ENCODE measurements around the gene SLC35E3. TPM values are rescaled to one million over a fixed set of nuclear protein-coding genes. Genes with fewer than 3 reads are reported as not detected.

The SLC35E3 gene
- total and polyA plus RNA-seq, 10 donors: 4.8 to 16.1 (median 6.4) TPM

GRCh38 chr12:68759852-68760251 is 13.9 kb downstream of the SLC35E3 start:
- peak overlapping the region in 1 of 8 donors; percentile 7 for H3K27ac ChIP-seq
- TF ChIP-seq, protein P1, sequence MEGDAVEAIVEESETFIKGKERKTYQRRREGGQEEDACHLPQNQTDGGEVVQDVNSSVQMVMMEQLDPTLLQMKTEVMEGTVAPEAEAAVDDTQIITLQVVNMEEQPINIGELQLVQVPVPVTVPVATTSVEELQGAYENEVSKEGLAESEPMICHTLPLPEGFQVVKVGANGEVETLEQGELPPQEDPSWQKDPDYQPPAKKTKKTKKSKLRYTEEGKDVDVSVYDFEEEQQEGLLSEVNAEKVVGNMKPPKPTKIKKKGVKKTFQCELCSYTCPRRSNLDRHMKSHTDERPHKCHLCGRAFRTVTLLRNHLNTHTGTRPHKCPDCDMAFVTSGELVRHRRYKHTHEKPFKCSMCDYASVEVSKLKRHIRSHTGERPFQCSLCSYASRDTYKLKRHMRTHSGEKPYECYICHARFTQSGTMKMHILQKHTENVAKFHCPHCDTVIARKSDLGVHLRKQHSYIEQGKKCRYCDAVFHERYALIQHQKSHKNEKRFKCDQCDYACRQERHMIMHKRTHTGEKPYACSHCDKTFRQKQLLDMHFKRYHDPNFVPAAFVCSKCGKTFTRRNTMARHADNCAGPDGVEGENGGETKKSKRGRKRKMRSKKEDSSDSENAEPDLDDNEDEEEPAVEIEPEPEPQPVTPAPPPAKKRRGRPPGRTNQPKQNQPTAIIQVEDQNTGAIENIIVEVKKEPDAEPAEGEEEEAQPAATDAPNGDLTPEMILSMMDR (IDR thresholded peaks at IDR 0.05 in 8 of 11, conservative IDR thresholded peaks at IDR 0.05 in 3 of 11): no peak
- TF ChIP-seq POLR2AphosphoS5 (IDR thresholded peaks at IDR 0.05) (no peak), POLR2A (IDR thresholded peaks at IDR 0.05) (no peak)
- 95 to 99% (median 96%) methylated on average over 5 of the region's 5 CpGs for WGBS, 5 donors
- no peaks in the 10 kb centered on the region for H3K9me3 ChIP-seq
- no peaks in the 10 kb centered on the region for H3K27me3 ChIP-seq (replicated peaks in 1 of 7)
- intact Hi-C loops (cut with DNase I; ENCODE audit: low total_unique reads): no loop called here
- no peak overlapping the region for H3K4me3 ChIP-seq
- peak; percentile 23 for DNase-seq
- no peaks in the 10 kb centered on the region for H3K4me1 ChIP-seq
- peaks cover 0 to 100% (median 34%) of the 10 kb centered on the region in 6 donors for H3K36me3 ChIP-seq

DNA sequence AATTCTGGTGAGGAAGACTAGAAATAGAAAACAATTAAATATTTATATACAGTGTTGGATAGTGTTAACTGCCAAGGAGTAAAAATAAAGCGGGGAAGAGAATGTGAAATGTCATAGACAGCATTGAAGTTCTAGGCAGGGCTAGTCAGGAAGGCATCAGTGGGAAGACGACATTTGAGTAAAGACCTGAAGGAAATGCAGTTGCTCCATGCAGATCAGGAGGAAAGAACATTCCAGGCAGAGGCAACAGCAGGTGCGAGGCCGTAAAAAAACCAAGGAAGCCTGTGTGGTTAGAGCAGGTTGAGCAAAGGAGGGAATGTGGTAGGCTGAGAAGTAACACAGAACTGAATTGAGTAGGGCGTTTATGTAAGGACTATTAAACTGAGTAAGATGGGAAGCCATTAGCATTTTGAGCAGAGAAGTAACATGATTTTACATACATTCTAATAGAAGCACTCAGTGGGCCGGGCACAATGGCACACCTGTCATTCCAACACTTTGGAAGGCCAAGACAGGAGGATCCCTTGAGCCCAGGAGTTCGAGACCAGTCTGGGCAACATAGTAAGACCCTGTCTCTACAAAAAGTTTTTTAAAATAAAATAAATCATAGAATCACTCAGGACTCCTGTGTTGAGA is 14.9 kb downstream of the SLC35E3 start:
- intact Hi-C loops (cut with DNase I; ENCODE audit: low total_unique reads): no loop called here
- DNase-seq: peak; percentile 10
- Histone ChIP-seq H3K4me1 (no peaks in the 10 kb centered on the region), H3K9me3 (no peaks in the 10 kb centered on the region), H3K4me3 (no peak overlapping the region), H3K27me3 (replicated peaks in 1 of 7) (no peaks in the 10 kb centered on the region), H3K27ac (no peak overlapping the region), H3K36me3 (peaks cover 0 to 99% (median 25%) of the 10 kb centered on the region in 6 donors)
- WGBS, 5 donors: 91 to 96% (median 92%) methylated on average over 7 of the region's 7 CpGs
- TF ChIP-seq, protein P1 (IDR thresholded peaks at IDR 0.05 in 8 of 11, conservative IDR thresholded peaks at IDR 0.05 in 3 of 11): no peak
- TF ChIP-seq POLR2AphosphoS5 (IDR thresholded peaks at IDR 0.05): no peak

DNA sequence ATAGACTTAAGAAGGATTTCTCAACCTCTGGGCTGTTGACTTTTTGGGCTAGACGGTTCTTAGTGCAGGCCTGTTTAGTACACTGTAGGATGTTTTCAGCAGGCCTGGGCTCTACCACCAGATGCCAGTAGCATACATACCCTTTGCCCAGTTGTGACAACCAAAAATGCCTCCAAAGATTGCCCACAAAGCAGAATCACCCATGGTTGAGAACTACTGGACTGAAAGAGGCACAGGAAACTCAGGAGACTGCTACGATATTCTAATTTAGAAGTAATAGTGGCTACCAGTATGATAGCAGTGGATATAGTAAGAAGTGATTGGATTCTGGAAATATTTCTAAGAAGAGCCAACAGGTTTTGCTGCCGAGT is 15.5 kb downstream of the SLC35E3 start:
- no peak for DNase-seq
- no peaks in the 10 kb centered on the region for H3K9me3 ChIP-seq
- intact Hi-C loops (cut with DNase I; ENCODE audit: low total_unique reads): no loop called here
- no peak overlapping the region for H3K27ac ChIP-seq
- peaks cover 0 to 99% (median 21%) of the 10 kb centered on the region in 6 donors for H3K36me3 ChIP-seq
- no peak overlapping the region for H3K4me3 ChIP-seq
- TF ChIP-seq POLR2AphosphoS5 (IDR thresholded peaks at IDR 0.05) (no peak), POLR2A (IDR thresholded peaks at IDR 0.05) (no peak)
- TF ChIP-seq, protein P1 (IDR thresholded peaks at IDR 0.05 in 8 of 11, conservative IDR thresholded peaks at IDR 0.05 in 3 of 11): no peak
- 90 to 97% (median 93%) methylated on average over 3 of the region's 3 CpGs for WGBS, 5 donors
- no peaks in the 10 kb centered on the region for H3K27me3 ChIP-seq (replicated peaks in 1 of 7)
- H3K4me1 ChIP-seq: no peaks in the 10 kb centered on the region

DNA sequence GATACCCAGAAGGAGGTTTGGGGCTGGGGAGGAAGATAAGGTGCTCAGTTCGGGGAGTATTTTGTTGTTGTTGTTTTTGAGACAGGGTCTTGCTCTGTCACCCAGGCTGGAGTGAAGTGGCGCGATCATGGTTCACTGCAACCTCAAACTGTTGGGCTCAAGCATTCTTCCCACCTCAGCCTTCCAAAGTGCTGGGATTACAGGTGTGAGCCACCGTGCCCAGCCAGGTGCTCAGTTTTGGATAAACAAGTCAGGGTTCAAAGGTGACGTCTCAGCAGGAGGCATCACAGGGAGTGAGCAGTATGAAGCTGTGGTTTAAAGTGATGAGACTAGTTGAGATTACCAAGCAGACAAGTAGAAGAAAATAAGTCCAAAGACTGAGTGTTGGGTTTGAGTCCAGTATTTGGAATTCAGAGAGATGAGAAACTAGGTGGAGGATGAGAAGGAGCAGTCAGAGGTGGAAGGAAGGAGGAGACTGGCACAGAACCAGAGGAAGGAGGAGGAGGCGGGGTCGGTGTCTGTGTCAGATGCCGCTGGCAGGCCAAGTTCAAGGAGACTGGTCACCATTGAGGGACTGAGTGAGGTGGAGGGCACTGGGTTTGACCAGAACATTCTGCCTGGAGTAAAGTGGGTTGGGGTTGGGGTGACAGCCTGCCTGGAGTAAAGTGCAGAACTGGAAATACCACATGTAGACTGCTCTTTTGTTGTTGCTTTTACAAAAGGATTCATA is 16.1 kb downstream of the SLC35E3 start:
- no peaks in the 10 kb centered on the region for H3K4me1 ChIP-seq
- intact Hi-C loops (cut with DNase I; ENCODE audit: low total_unique reads): no loop called here
- H3K36me3 ChIP-seq: peaks cover 0 to 99% (median 22%) of the 10 kb centered on the region in 6 donors
- H3K9me3 ChIP-seq: no peaks in the 10 kb centered on the region
- H3K27me3 ChIP-seq (replicated peaks in 1 of 7): no peaks in the 10 kb centered on the region
- TF ChIP-seq POLR2AphosphoS5 (IDR thresholded peaks at IDR 0.05): no peak
- no peak for TF ChIP-seq POLR2A (IDR thresholded peaks at IDR 0.05)
- TF ChIP-seq, protein P1 (IDR thresholded peaks at IDR 0.05 in 8 of 11, conservative IDR thresholded peaks at IDR 0.05 in 3 of 11): no peak
- no peak overlapping the region for H3K27ac ChIP-seq
- no peak overlapping the region for H3K4me3 ChIP-seq
- DNase-seq: peak; percentile 58
- WGBS, 5 donors: 86 to 93% (median 91%) methylated on average over 8 of the region's 8 CpGs

All from spleen (tissue), 11 donors.